ENCODE results near the gene HKDC1.

HKDC1 gene

GRCh38 chr10:69215405-69216171, 4.5 kb upstream of the HKDC1 start:
- DNase-seq (ENCODE audit: low read depth in 2 of 2) = peak in 1 of 2 donors; percentile 24

- DNase-seq (ENCODE audit: low read depth in 2 of 2) = no peak
Observed at GRCh38 chr10:69216577-69217118, 3.5 kb upstream of the HKDC1 start.

GRCh38 chr10:69217119-69217754, 2.9 kb upstream of the HKDC1 start:
- DNase-seq (ENCODE audit: low read depth in 2 of 2) = no peak

DNA sequence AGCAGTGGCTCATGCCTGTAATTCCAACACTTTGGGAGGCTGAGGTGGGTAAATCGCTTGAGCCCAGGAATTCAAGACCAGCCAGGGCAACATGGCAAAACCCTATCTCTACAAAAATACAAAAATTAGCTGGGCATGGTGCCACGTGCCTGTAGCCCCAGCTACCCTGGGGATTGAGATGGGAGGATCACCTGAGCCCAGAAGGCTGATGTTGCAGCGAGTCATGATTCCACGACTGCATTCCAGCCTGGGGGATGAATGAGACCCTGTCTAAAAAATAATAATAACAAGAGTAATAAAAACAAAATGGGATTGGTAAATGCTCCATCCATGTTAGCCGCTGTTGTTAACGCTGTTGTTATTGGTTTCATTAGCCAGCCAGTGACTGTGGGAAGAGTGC, 1.3 kb upstream of the HKDC1 start:
- no peak for DNase-seq (ENCODE audit: low read depth in 2 of 2)

DNA sequence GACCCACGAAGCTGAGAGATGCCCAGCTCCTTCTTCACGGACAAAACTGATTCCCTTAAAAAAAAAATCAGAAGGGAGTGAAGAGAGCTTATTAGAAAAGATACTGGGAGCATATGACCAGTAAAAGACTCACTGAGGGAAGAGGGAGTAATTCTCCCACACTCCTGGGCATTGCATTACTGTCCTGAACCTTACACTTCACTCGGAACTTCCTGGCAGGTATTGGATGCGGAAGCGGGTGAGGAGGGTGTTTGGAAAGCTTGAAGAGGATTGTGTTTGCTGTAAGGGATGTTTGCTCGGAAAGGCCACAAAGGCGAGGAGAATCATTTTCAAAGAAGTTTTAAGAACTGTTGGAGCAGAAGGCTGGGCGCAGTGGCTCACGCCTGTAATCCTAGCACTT, 375 bp downstream of the HKDC1 start:
- no peak for DNase-seq (ENCODE audit: low read depth in 2 of 2)

DNA sequence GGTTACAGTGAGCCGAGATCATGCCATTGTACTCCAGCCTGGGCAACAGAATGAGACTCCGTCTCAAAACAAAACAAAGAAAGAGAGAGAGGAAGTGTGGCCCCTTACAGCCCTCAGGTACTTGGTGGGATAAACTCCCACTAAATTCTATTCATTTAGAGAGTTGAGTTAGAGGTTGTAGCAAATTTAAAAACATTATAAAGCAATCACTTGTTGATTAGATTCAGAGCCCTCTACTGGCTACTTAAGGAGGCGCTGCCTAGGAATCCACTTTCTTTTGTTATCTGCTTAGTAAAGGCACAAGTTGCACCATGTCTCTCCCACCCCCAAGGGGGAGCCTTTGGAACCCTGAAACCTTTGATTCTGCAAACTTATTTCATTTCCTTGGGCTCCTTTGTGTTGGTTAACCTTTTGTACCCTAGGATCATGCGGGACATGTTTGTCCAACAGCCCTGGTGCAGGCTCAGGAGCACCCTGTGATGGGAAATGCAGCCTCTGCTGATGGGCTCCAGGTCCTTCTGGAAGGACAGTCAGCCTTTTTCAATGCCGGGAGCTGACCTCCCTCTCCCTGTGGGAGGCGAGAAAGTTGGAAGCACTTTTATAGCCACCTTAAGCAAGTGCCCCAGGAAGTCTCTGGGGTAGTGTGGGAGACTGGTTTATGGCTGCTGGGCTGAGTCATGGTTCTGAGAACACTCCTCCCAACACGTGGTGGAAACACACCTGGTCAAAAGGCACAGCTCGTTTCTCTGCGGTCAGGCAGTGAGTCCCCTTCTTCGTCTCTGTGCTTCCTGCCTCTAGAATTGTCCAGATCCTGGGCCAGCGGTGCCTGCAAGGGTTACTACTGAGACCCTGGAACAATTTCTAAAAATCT, 2.3 kb downstream of the HKDC1 start:
- peak; percentile 73 to 75 for DNase-seq (ENCODE audit: low read depth in 2 of 2)

GRCh38 chr10:69223028-69223342, 2.9 kb downstream of the HKDC1 start:
- DNase-seq (ENCODE audit: low read depth in 2 of 2) = no peak

- no peak for DNase-seq (ENCODE audit: low read depth in 2 of 2)
Observed at GRCh38 chr10:69224862-69225657, 4.9 kb downstream of the HKDC1 start.

- DNase-seq (ENCODE audit: low read depth in 2 of 2) = no peak
Observed at GRCh38 chr10:69225681-69226080, 5.5 kb downstream of the HKDC1 start.

- no peak for DNase-seq (ENCODE audit: low read depth in 2 of 2)
Observed at GRCh38 chr10:69226919-69227450, 6.9 kb downstream of the HKDC1 start.

DNA sequence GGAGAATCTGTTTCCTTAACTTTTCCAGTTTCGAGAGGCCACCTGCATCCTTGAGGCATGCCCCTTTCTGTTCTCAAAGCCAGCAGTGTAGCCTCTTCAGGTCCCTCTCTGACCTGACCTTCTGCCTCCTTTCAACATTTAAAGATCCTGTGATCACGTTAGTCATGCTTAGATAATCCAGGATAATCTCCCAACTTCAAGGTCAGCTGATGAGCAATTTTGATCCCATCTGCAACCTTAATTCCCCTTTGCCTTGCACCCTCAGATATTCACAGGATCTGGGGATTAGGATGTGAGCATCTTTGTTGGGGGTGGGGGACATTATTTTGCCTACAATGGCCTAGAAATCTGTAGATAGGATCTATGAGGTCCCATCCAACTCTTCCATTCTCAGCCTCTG, 8.0 kb downstream of the HKDC1 start:
- DNase-seq (ENCODE audit: low read depth in 2 of 2) = no peak

GRCh38 chr10:69229616-69229916, 9.4 kb downstream of the HKDC1 start:
- no peak for DNase-seq (ENCODE audit: low read depth in 2 of 2)

DNA sequence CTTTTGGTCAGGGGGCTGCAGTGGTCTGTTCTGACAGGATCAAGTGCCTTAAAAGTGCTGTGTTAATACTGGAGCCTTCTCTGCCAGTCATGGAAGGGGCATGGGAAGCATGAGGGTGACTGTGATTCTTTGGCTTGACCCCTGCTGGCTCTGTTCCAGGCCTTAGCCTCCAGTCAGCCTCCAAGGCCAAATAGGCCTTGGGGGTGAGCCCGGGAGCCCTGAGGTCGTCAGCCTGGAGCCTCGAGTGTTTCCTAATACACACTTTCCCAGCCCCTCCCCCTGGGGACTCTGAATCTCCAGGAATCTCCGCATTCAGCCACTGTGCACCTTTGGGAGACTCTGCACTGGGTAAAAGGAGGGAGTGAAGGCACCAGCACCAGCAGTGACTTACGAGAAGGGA, 10.0 kb downstream of the HKDC1 start:
- no peak for DNase-seq (ENCODE audit: low read depth in 2 of 2)

DNA sequence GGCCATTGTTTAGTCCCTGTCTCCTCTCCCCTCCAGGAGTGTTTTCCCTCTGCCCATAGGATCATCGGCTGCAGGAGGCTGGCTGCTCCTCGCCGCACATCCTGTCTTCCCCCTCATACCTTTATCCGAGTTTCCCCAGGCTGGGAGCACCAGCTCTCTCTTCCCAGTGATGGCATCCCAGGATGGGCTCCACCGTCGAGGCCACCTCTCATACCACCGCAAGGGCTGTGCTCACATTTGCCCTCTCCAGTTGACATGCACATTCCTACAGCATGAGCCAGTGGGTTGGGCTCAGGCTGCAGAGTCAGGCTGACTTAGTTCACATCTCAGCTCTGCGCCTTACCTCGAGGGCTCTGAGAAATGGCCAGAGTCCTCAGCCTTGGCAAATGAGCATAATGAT, 12.1 kb downstream of the HKDC1 start:
- no peak for DNase-seq (ENCODE audit: low read depth in 2 of 2)

- no peak for DNase-seq (ENCODE audit: low read depth in 2 of 2)
Observed at GRCh38 chr10:69232736-69233480, 12.8 kb downstream of the HKDC1 start.

- no peak for DNase-seq (ENCODE audit: low read depth in 2 of 2)
Observed at GRCh38 chr10:69234447-69234846, 14.3 kb downstream of the HKDC1 start.

DNA sequence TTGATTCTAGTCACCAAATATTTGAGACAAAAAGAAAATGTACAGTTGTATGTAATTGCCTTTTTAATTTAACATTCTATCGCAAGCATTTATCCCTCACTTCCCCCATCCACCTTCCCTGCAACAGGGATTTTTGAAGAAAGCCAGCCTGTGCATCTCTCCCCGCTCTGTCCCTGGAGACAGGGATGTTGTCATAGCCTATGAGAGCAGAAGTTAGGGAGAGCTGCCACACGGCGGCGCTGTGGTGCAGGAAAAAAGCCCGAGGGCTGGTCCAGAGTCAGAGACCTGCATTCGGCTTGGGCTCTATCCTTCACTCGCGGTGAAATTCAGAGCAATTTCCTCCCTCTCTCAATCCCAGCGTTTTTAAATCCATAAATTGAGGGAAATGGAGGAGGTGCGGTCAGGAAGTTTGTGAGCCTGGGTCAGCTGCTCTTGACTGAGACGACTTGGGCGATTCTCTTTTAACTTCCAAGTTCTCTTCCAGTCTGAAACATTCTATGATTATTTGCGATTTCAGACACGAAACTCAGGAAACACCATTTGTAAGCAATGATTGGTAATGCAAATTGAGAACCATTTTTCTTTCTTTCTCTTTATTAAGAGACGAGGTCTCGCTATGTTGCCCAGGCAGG, 17.5 kb downstream of the HKDC1 start:
- peak; percentile 72 to 84 for DNase-seq (ENCODE audit: low read depth in 2 of 2)

GRCh38 chr10:69239136-69239535, 19.0 kb downstream of the HKDC1 start:
- DNase-seq (ENCODE audit: low read depth in 2 of 2) = no peak

- DNase-seq (ENCODE audit: low read depth in 2 of 2) = no peak
Observed at GRCh38 chr10:69239816-69240434, 19.8 kb downstream of the HKDC1 start.

DNA sequence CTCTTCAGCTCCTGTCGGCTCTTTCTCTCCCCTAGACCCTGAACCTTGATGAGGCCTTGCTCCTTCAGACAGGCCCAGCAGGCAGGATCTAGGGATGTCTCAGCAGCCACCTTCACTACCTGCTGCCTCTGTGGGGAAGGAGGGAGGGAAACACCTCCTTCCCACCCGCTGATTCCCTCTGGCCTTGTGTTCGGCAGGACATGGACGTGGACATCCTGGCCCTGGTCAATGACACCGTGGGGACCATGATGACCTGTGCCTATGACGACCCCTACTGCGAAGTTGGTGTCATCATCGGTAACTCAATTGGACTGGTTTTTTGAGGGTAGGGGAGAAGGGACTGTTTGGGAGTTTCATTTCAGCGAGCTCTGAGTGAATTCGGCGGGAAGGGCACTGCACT, 20.3 kb downstream of the HKDC1 start:
- DNase-seq (ENCODE audit: low read depth in 2 of 2) = no peak

Measured in stimulated activated CD4-positive, alpha-beta T cell treated with anti-CD3 and anti-CD28 coated beads, Interleukin-15, amount 100 ng/mL, for 48 hours (primary cell).